Endodermal cell (in vitro differentiated cells): ENCODE data around the gene CNMD. TPM values are rescaled to one million over a fixed set of nuclear protein-coding genes. Genes with fewer than 3 reads are reported as not detected.
A peak's percentile ranks its signal among the peaks of the same experiment; 100 is the strongest.

Experiments used
- DNase-seq: peaks from one replicate; pipeline ENCODE4 v3.0.0-alpha.2; 2017
- H3K27ac ChIP-seq: 2 replicates; pipeline ENCODE4 v1.5.1; 2013; ENCODE audit warnings: mild to moderate bottlenecking, low read depth, low read length, moderate library complexity
- H3K27me3 ChIP-seq: 2 replicates; pipeline ENCODE4 v1.6.1; 2013; ENCODE audit warnings: mild to moderate bottlenecking, low read length, moderate library complexity; ENCODE audit not compliant: insufficient read depth, control insufficient read depth, poor library complexity, severe bottlenecking
- H3K36me3 ChIP-seq: 2 replicates; pipeline ENCODE4 v1.7.0; 2013; ENCODE audit warnings: mild to moderate bottlenecking, low read length, moderate library complexity; ENCODE audit not compliant: control insufficient read depth, insufficient read depth
- H3K4me1 ChIP-seq: one replicate; pipeline ENCODE4 v1.7.0; 2013; ENCODE audit warnings: low read length; ENCODE audit not compliant: control insufficient read depth, insufficient read depth
- H3K4me3 ChIP-seq: 2 replicates; pipeline ENCODE4 v1.5.1; 2013; ENCODE audit warnings: mild to moderate bottlenecking, low read length, moderate library complexity
- H3K9ac ChIP-seq: 2 replicates; pipeline ENCODE4 v1.6.1; 2013; ENCODE audit warnings: mild to moderate bottlenecking, low read length, moderate library complexity; ENCODE audit not compliant: poor library complexity, severe bottlenecking; ENCODE audit errors: extremely low read depth
- H3K9me3 ChIP-seq: 2 replicates; pipeline ENCODE4 v1.6.1; 2013; ENCODE audit warnings: mild to moderate bottlenecking, low read length, moderate library complexity; ENCODE audit not compliant: control insufficient read depth
- H3K27ac Mint-ChIP-seq: 2 replicates; pipeline ENCODE4 v1.8.0; 2020; ENCODE audit warnings: mixed read lengths
- H3K27me3 Mint-ChIP-seq: 2 replicates; pipeline ENCODE4 v1.8.0; 2021; ENCODE audit warnings: mild to moderate bottlenecking, mixed read lengths; ENCODE audit not compliant: insufficient read depth
- H3K36me3 Mint-ChIP-seq: 2 replicates; pipeline ENCODE4 v1.8.0; 2020; ENCODE audit warnings: low read depth, mixed read lengths
- H3K4me1 Mint-ChIP-seq: 2 replicates; pipeline ENCODE4 v1.8.0; 2020; ENCODE audit warnings: mixed read lengths
- H3K4me3 Mint-ChIP-seq: 2 replicates; pipeline ENCODE4 v1.8.0; 2020; ENCODE audit warnings: mild to moderate bottlenecking, moderate library complexity, mixed read lengths
- H3K9me3 Mint-ChIP-seq: 2 replicates; pipeline ENCODE4 v1.8.0; 2020; ENCODE audit warnings: mild to moderate bottlenecking, mixed read lengths
- CTCF ChIP-seq: fragments of 200-600 bp; sonication (generic); conservative IDR thresholded peaks from 2 replicates; pipeline ENCODE4 v1.5.0; 2021; ENCODE audit warnings: antibody characterized with exemption, mild to moderate bottlenecking
- WGBS, 2 experiments: methylation state at CpG; one replicate each; pipeline versions ENCODE4 v1.1.5 to v1.1.7; 2013; ENCODE audit warnings: missing lambda C conversion rate in 2 of 2, mixed read lengths in 1 of 2; ENCODE audit not compliant: insufficient coverage in 1 of 2, insufficient read length in 1 of 2; 5-methylcytosine and 5-hydroxymethylcytosine counted together
- total RNA-seq, 2 donors: library from RNA; stranded (reverse); fragmentation: NEBNext Ultra II Directional in 1 of 2; extraction: Animal tissue kit (Norgen Biotek cat#: 25700) in 1 of 2; gene quantifications; 2 replicates in 1 of 2; 3 replicates in 1 of 2; pipeline ENCODE4 v1.2.1, GENCODE V29; 2021

The CNMD gene
- total RNA-seq, 2 donors from 2014 or later: 1.2 to 3.3 TPM

- Mint-ChIP-seq H3K36me3 (peaks cover 65% of the 10 kb centered on the region), H3K27me3 (no peaks in the 10 kb centered on the region), H3K27ac (peak overlapping the region; percentile 41), H3K9me3 (no peaks in the 10 kb centered on the region), H3K4me3 (no peak overlapping the region), H3K4me1 (no peaks in the 10 kb centered on the region)
- peaks cover 78% of the 10 kb centered on the region for H3K36me3 ChIP-seq
- H3K4me1 ChIP-seq: no peaks in the 10 kb centered on the region
- no peaks in the 10 kb centered on the region for H3K27me3 ChIP-seq
- H3K27ac ChIP-seq: no peak overlapping the region
- no peak for TF ChIP-seq CTCF
- no peak for DNase-seq
- 94 to 100% methylated on average over 3 to 4 of the region's 4 CpGs for WGBS, 2 experiments
- no peak overlapping the region for H3K4me3 ChIP-seq
- no peaks in the 10 kb centered on the region for H3K9me3 ChIP-seq
- no peak overlapping the region for H3K9ac ChIP-seq
These were observed 75.3 kb downstream of the CNMD start for GRCh38 chr13:52664272-52664671.

GRCh38 chr13:52659340-52659739, 80.3 kb downstream of the CNMD start:
- no peaks in the 10 kb centered on the region for H3K27me3 ChIP-seq
- peaks cover 3% of the 10 kb centered on the region for H3K4me1 Mint-ChIP-seq
- no peak overlapping the region for H3K27ac Mint-ChIP-seq
- TF ChIP-seq CTCF: no peak
- no peak overlapping the region for H3K27ac ChIP-seq
- peaks cover 42% of the 10 kb centered on the region for H3K36me3 Mint-ChIP-seq
- no peaks in the 10 kb centered on the region for H3K4me1 ChIP-seq
- H3K4me3 ChIP-seq: no peak overlapping the region
- H3K27me3 Mint-ChIP-seq: no peaks in the 10 kb centered on the region
- H3K9me3 Mint-ChIP-seq: no peaks in the 10 kb centered on the region
- WGBS, 2 experiments: 90 to 96% methylated on average over 1 of the region's 2 CpGs
- no peak overlapping the region for H3K9ac ChIP-seq
- H3K4me3 Mint-ChIP-seq: no peak overlapping the region
- no peak for DNase-seq
- H3K36me3 ChIP-seq: peaks cover 76% of the 10 kb centered on the region
- H3K9me3 ChIP-seq: no peaks in the 10 kb centered on the region

Other genes starting within 250 kb of the CNMD start
- gene HNRNPA1L2, start 97.4 kb downstream of the CNMD start, total RNA-seq: 1 to 10 TPM; 8.0 to 9.3 TPM
- 10 to 100 TPM; 73.3 to 85.8 TPM for gene SUGT1, start 87.0 kb downstream of the CNMD start, total RNA-seq
- gene PCDH8, start 108.8 kb upstream of the CNMD start, total RNA-seq: 10 to 100 TPM in 1 of 2 donors, 1 to 10 TPM in 1; 1.8 to 10.6 TPM